Mucosa of rectum (tissue), 2 donors: ENCODE results near the gene TRMU.

Experiments used
- H3K27ac ChIP-seq, 2 donors: one replicate each; pipeline ENCODE4 v1.7.0; 2013; ENCODE audit warnings: inconsistent platforms in 2 of 2, low read depth in 2 of 2, low read length in 2 of 2
- H3K27me3 ChIP-seq, 2 donors: one replicate each; pipeline ENCODE4 v1.7.0; 2013; ENCODE audit warnings: low read length in 2 of 2; ENCODE audit not compliant: control insufficient read depth in 2 of 2, insufficient read depth in 2 of 2
- H3K36me3 ChIP-seq, 2 donors: one replicate each; pipeline ENCODE4 v1.7.0; 2013; ENCODE audit warnings: low read length in 2 of 2; ENCODE audit not compliant: control insufficient read depth in 2 of 2, insufficient read depth in 2 of 2
- H3K4me1 ChIP-seq, 2 donors: one replicate each; pipeline ENCODE4 v1.7.0; 2013; ENCODE audit warnings: low read length in 2 of 2, mild to moderate bottlenecking in 1 of 2; ENCODE audit not compliant: control insufficient read depth in 2 of 2, insufficient read depth in 2 of 2
- H3K4me3 ChIP-seq, 2 donors: one replicate each; pipeline ENCODE4 v1.7.0; 2013; ENCODE audit warnings: low read length in 2 of 2
- H3K9ac ChIP-seq, 2 donors: one replicate each; pipeline ENCODE4 v1.7.0; 2013; ENCODE audit warnings: low read length in 2 of 2, low read depth in 1 of 2, mild to moderate bottlenecking in 1 of 2
- H3K9me3 ChIP-seq, 2 donors: one replicate each; pipeline ENCODE4 v1.7.0; 2013; ENCODE audit warnings: low read length in 2 of 2; ENCODE audit not compliant: control insufficient read depth in 2 of 2
- donor health status: healthy.
- donor health status: Normal muscosa, but diverticular disease.

TRMU gene

DNA sequence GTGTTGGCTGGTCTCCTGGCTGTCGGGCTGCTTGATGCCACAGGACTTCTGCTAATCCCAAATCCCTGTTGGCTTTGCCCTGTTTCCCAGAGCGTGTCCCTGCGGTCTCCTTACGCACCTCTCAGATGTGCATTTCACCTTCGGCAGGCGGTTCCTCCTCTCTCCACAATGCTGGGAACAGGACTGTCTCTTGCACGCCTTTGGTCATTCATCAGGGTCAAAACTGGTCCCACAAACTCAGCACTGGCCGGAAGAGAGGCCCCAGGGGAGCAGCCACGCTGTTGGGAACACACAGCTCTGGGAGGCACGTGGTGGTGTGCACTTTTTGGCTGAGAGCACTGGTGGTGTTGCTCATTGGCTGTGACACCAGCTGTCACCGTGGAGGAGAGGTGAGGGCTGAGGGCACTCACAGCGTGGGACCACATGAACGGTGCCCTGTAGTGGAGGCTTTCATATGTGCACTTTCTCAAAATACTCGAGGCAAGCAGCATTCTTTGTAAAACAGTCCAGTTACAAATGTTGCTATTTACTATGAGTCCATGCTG lies 15.3 kb upstream of the TRMU start:
- Histone ChIP-seq H3K4me1 (no peaks in the 10 kb centered on the region), H3K9me3 (no peaks in the 10 kb centered on the region), H3K27me3 (no peaks in the 10 kb centered on the region)

DNA sequence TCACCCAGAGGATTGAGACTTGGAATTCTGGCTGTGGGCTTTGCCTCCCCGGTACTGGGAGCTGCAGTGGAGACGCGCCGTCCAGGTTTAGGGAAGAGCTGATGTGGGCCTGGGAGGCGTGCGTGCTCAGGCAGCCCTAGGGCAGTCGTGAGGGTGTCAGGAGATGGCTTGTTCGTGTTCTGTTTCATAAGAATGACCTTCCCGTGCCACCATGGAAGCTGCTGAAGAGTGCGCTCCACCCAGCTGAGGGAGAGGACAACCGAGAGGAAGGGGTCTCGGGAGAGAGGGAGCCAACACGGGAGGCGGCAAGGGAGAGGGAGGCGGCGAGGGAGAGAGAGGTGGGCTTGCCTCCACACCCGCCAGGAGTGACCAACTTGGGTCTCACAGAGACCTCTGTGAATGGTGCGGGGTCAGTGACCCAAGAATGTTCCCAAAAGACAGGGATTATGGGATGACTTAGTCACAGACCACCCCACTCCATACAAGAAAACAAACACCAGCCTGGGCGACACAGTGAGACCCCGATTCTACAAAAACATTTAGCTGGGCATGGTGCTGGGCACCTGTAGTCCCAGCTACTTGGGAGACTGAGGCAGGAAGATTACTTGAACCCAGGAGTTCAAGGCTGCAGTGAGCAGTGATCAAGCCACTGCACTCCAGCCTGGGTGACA lies 14.7 kb upstream of the TRMU start:
- H3K9ac ChIP-seq = no peak overlapping the region
- no peak overlapping the region for H3K27ac ChIP-seq
- H3K27me3 ChIP-seq = no peaks in the 10 kb centered on the region
- H3K36me3 ChIP-seq = peaks cover 0 to 7% of the 10 kb centered on the region in 2 donors
- H3K4me3 ChIP-seq = no peak overlapping the region
- no peaks in the 10 kb centered on the region for H3K4me1 ChIP-seq
- no peaks in the 10 kb centered on the region for H3K9me3 ChIP-seq

More for the DNA sequence above, 15.3 kb upstream of the TRMU start:
- H3K9ac ChIP-seq = no peak overlapping the region
- no peak overlapping the region for H3K4me3 ChIP-seq
- peaks cover 0 to 8% of the 10 kb centered on the region in 2 donors for H3K36me3 ChIP-seq
- no peak overlapping the region for H3K27ac ChIP-seq

DNA sequence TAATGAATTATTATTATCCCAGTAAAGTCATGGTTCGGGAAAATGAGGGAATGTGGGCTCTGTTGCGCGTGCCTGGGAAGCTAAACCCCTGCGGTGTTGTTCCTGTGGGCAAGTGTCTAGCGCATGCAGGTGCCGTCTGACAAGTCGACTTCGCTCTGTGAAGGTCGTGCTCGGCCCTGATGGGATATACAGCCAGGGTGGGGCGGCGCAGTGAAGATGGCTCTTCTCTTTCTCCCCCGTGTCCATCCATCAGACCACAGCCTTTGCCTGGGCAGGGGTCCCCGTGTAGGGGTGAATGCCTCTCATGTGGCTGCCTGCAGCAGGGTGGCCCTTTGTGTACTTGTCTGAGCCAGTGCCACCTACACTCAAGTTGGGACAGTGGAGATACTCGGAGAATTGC lies 12.8 kb upstream of the TRMU start:
- no peak overlapping the region for H3K4me3 ChIP-seq
- no peaks in the 10 kb centered on the region for H3K4me1 ChIP-seq
- no peak overlapping the region for H3K9ac ChIP-seq
- no peaks in the 10 kb centered on the region for H3K9me3 ChIP-seq
- H3K36me3 ChIP-seq = peaks cover 0 to 4% of the 10 kb centered on the region in 2 donors
- H3K27ac ChIP-seq = no peak overlapping the region
- H3K27me3 ChIP-seq = no peaks in the 10 kb centered on the region

DNA sequence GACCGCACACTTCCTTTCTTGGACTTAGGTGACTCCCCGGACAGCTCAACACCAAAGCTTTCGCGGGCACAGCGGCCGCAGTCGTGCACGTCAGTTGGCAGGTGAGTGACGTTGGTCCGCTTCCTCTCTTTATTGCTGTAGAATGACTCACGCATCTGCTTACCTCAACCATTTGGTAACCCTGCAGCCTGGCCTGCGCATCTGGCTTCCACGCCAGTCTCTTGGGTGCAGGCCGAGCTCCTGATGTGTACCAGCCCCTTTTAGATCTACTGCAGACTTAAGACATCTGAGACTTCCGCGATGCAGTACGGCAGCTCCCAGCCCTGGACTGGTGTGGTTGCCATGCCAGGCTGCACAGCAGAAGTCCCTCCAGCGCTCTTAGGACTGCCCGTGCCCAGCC lies 12.4 kb upstream of the TRMU start:
- Histone ChIP-seq H3K9me3 (no peaks in the 10 kb centered on the region), H3K27ac (no peak overlapping the region), H3K36me3 (peaks cover 0 to 3% of the 10 kb centered on the region in 2 donors), H3K27me3 (no peaks in the 10 kb centered on the region), H3K4me1 (no peaks in the 10 kb centered on the region), H3K4me3 (no peak overlapping the region), H3K9ac (no peak overlapping the region)

DNA sequence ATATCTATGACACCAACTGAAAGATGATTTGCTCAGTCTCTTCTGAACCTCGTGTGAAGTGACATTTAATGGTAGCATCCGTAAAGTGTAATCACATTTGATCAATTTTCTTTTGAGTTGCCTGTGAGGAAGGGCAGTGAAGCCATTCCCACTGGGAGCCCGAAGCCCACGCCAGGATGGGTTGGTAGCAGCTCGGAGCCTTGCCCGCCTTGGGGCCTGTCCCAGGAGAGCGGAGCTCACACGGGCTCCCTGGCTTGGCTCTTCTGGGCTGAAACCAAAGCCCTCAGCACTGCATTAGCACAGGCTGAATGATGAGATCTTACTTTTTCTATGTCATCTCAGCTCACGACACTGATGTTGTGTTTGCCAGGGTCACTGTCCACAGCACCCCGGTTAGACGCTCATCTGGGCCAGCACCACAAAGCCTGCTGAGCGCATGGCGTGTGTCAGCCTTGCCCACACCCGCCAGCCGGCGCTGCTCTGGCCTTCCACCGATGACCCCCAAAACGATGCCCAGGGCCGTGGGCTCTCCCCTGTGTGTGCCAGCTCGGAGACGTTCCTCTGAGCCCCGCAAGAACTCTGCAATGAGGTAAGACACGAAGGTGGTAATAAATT lies 9.3 kb upstream of the TRMU start:
- Histone ChIP-seq H3K4me3 (no peak overlapping the region), H3K4me1 (no peaks in the 10 kb centered on the region), H3K36me3 (peaks cover 0 to 5% of the 10 kb centered on the region in 2 donors), H3K9me3 (no peaks in the 10 kb centered on the region), H3K27ac (no peak overlapping the region), H3K27me3 (no peaks in the 10 kb centered on the region), H3K9ac (no peak overlapping the region)

DNA sequence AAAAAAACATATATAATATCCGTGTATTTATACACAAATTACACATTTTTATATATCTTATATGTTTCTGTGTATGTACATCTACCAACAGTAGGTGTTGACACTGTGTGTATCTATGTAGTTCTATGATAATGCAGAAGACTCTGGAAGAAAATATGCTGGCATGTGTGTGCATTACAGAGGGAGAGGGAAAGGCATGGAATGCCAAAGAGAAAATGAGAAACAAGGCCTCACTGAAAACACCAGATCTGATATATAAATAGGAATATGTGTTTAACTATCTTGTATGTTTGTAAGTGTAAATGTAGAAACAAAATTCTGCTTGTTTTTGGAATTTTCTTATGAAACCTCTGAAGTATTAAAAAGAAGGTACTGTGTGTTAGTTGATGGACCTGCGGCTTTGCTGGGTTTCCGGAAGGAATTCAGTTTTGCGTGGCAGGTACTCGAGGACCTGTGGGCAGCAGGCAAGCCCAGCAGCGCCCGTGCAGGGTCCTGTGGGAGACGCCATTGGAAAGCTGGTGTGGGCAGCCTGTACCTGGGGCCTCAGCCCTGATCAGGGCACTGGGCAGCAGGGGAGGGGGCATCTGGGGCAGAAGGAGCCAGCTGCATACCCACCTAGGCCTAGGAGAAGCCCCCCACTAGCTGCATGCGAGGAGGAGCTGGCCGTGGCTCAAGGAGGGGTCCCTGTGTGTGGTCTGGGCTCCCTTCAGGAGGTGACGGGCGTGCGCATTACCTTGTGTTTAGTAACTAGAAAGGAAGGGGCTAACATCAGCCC lies 7.6 kb upstream of the TRMU start:
- H3K27ac ChIP-seq = no peak overlapping the region
- no peaks in the 10 kb centered on the region for H3K9me3 ChIP-seq
- no peaks in the 10 kb centered on the region for H3K27me3 ChIP-seq
- peaks cover 0 to 5% of the 10 kb centered on the region in 2 donors for H3K36me3 ChIP-seq
- no peak overlapping the region for H3K9ac ChIP-seq
- H3K4me3 ChIP-seq = no peak overlapping the region
- no peaks in the 10 kb centered on the region for H3K4me1 ChIP-seq

DNA sequence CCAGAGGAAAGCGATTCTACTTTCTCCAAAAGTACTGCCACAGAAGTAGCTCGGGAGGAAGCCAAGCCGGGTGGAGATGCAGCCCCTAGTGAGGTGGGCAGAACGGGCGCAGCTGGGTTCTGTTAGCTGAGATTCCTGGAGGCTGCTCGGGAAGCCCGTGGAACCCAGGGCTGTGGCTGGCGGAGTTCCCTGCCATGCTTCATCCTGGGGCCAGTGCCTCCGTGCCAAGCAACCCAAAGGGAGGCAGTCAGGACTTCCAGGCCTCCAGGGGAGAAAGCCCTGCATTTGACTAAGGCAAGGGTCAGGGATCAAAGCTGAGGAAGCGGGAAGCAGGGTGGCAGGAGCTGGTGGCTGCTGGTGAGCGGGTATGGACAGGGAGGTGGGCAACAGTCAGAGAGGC lies 6.7 kb upstream of the TRMU start:
- Histone ChIP-seq H3K9me3 (no peaks in the 10 kb centered on the region), H3K9ac (no peak overlapping the region), H3K4me3 (no peak overlapping the region), H3K4me1 (no peaks in the 10 kb centered on the region), H3K27me3 (no peaks in the 10 kb centered on the region), H3K36me3 (peaks cover 0 to 5% of the 10 kb centered on the region in 2 donors), H3K27ac (no peak overlapping the region)

DNA sequence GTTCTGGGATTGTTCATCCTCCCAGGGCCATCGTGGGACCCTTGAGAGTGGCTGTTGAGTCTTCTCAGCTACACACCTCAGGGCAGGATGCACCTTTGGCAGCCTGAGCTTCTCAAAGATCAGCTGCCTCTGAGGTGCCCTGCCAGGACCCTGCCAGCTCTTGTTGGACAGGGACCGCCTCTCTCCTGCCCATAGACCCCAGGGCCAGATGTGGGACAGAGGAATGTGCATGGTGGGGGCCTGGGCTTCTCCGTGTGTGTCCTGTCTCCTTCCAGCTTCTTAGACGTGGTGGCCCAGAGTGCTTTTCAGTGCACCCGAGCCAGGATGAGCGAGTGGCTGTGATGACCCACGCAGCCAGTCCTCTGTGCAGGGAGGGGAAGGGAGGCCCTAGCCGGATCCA lies 5.9 kb upstream of the TRMU start:
- Histone ChIP-seq H3K27ac (no peak overlapping the region), H3K4me1 (no peaks in the 10 kb centered on the region), H3K9me3 (no peaks in the 10 kb centered on the region), H3K36me3 (peaks cover 0 to 5% of the 10 kb centered on the region in 2 donors), H3K27me3 (no peaks in the 10 kb centered on the region), H3K9ac (no peak overlapping the region), H3K4me3 (no peak overlapping the region)

DNA sequence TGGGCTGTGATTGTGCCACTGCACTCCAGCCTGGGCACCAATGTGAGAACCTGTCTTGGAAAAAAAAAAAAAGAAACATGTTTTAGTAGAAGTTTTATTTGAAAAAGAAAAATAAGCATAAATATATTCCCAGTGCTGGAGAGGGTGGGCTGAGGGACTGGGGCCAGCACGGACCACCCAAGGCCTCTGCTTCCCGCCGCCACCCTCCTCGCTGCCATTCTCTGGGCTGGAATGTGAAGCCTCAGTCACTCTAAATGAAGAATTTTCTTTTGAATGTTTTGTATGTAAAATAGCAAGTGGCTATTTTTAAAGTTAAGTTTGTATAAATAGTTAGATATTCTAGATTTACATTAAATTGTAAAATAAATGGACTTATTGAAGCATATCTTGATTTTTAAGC lies 5.1 kb upstream of the TRMU start:
- Histone ChIP-seq H3K4me3 (no peak overlapping the region), H3K36me3 (peaks cover 0 to 5% of the 10 kb centered on the region in 2 donors), H3K27ac (no peak overlapping the region), H3K4me1 (no peaks in the 10 kb centered on the region), H3K27me3 (no peaks in the 10 kb centered on the region), H3K9ac (no peak overlapping the region), H3K9me3 (no peaks in the 10 kb centered on the region)

DNA sequence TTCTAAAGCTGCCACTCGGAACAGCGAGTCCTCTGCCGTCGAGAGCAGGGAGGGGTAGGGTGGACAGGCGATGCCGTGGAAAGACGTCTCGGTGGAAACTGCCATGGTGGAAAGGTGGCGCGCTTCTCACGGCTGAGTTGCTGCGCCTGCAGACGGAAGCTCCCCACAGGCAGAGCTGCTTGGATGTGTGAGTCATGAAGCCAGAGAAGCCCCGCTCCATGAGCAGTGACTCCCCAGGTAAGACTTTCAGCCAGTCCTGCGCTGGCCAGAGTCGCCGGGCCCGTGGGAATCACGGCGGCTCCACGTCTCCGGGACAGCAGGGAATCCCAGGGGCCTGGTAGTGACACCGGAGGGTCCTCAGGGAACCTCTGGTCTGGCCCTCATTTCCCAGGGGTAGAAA lies 4.0 kb upstream of the TRMU start:
- H3K36me3 ChIP-seq = peaks cover 0 to 3% of the 10 kb centered on the region in 2 donors
- H3K9ac ChIP-seq = no peak overlapping the region
- H3K27me3 ChIP-seq = no peaks in the 10 kb centered on the region
- H3K9me3 ChIP-seq = no peaks in the 10 kb centered on the region
- H3K4me3 ChIP-seq = no peak overlapping the region
- H3K27ac ChIP-seq = no peak overlapping the region
- H3K4me1 ChIP-seq = peaks cover 2% of the 10 kb centered on the region in 2 donors
